Measurements from ENCODE around the gene TLR8.

The TLR8 gene

GRCh38 chrX:12885508-12885907 is 20.9 kb upstream of the TLR8 start:
- H3K4me3 ChIP-seq (replicated peaks; ENCODE audit: low read depth, low read length), result no peak overlapping the region
- no peaks in the 10 kb centered on the region; the same call in 1 of the 2 replicates for H3K27me3 ChIP-seq (replicated peaks; ENCODE audit: control insufficient read depth, insufficient read depth, low read length)
- H3K36me3 ChIP-seq (ENCODE audit: control insufficient read depth, insufficient read depth, low read length), result peaks cover 2% of the 10 kb centered on the region
- no peak for DNase-seq (ENCODE audit: extremely low read depth, insufficient read length)
- TF ChIP-seq, protein P1, sequence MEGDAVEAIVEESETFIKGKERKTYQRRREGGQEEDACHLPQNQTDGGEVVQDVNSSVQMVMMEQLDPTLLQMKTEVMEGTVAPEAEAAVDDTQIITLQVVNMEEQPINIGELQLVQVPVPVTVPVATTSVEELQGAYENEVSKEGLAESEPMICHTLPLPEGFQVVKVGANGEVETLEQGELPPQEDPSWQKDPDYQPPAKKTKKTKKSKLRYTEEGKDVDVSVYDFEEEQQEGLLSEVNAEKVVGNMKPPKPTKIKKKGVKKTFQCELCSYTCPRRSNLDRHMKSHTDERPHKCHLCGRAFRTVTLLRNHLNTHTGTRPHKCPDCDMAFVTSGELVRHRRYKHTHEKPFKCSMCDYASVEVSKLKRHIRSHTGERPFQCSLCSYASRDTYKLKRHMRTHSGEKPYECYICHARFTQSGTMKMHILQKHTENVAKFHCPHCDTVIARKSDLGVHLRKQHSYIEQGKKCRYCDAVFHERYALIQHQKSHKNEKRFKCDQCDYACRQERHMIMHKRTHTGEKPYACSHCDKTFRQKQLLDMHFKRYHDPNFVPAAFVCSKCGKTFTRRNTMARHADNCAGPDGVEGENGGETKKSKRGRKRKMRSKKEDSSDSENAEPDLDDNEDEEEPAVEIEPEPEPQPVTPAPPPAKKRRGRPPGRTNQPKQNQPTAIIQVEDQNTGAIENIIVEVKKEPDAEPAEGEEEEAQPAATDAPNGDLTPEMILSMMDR (IDR thresholded peaks at IDR 0.05; ENCODE audit: insufficient read depth, low read length, poor library complexity, severe bottlenecking), result no peak

DNA sequence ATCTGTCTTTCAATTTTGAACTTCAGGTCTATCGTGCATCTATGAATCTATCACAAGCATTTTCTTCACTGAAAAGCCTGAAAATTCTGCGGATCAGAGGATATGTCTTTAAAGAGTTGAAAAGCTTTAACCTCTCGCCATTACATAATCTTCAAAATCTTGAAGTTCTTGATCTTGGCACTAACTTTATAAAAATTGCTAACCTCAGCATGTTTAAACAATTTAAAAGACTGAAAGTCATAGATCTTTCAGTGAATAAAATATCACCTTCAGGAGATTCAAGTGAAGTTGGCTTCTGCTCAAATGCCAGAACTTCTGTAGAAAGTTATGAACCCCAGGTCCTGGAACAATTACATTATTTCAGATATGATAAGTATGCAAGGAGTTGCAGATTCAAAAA is 19.9 kb upstream of the TLR8 start:
- Histone ChIP-seq H3K36me3 (ENCODE audit: control insufficient read depth, insufficient read depth, low read length) (peaks cover 2% of the 10 kb centered on the region), H3K4me3 (replicated peaks; ENCODE audit: low read depth, low read length) (no peak overlapping the region), H3K27me3 (replicated peaks; ENCODE audit: control insufficient read depth, insufficient read depth, low read length) (no peaks in the 10 kb centered on the region; the same call in 1 of the 2 replicates)
- DNase-seq (ENCODE audit: extremely low read depth, insufficient read length), result no peak
- TF ChIP-seq, protein P1 (IDR thresholded peaks at IDR 0.05; ENCODE audit: insufficient read depth, low read length, poor library complexity, severe bottlenecking), result no peak

DNA sequence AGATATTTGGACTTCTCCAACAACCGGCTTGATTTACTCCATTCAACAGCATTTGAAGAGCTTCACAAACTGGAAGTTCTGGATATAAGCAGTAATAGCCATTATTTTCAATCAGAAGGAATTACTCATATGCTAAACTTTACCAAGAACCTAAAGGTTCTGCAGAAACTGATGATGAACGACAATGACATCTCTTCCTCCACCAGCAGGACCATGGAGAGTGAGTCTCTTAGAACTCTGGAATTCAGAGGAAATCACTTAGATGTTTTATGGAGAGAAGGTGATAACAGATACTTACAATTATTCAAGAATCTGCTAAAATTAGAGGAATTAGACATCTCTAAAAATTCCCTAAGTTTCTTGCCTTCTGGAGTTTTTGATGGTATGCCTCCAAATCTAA is 19.3 kb upstream of the TLR8 start:
- Histone ChIP-seq H3K4me3 (replicated peaks; ENCODE audit: low read depth, low read length) (no peak overlapping the region), H3K36me3 (ENCODE audit: control insufficient read depth, insufficient read depth, low read length) (peaks cover 2% of the 10 kb centered on the region), H3K27me3 (replicated peaks; ENCODE audit: control insufficient read depth, insufficient read depth, low read length) (no peaks in the 10 kb centered on the region; the same call in 1 of the 2 replicates)
- TF ChIP-seq, protein P1 (IDR thresholded peaks at IDR 0.05; ENCODE audit: insufficient read depth, low read length, poor library complexity, severe bottlenecking), result no peak
- DNase-seq (ENCODE audit: extremely low read depth, insufficient read length), result no peak

DNA sequence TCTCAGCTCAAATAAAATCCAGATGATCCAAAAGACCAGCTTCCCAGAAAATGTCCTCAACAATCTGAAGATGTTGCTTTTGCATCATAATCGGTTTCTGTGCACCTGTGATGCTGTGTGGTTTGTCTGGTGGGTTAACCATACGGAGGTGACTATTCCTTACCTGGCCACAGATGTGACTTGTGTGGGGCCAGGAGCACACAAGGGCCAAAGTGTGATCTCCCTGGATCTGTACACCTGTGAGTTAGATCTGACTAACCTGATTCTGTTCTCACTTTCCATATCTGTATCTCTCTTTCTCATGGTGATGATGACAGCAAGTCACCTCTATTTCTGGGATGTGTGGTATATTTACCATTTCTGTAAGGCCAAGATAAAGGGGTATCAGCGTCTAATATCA is 18.7 kb upstream of the TLR8 start:
- H3K27me3 ChIP-seq (replicated peaks; ENCODE audit: control insufficient read depth, insufficient read depth, low read length), result no peaks in the 10 kb centered on the region; the same call in 1 of the 2 replicates
- no peak overlapping the region for H3K4me3 ChIP-seq (replicated peaks; ENCODE audit: low read depth, low read length)
- TF ChIP-seq, protein P1 (IDR thresholded peaks at IDR 0.05; ENCODE audit: insufficient read depth, low read length, poor library complexity, severe bottlenecking), result no peak
- no peak for DNase-seq (ENCODE audit: extremely low read depth, insufficient read length)
- peaks cover 2% of the 10 kb centered on the region for H3K36me3 ChIP-seq (ENCODE audit: control insufficient read depth, insufficient read depth, low read length)

- no peaks in the 10 kb centered on the region for H3K27me3 ChIP-seq (replicated peaks; ENCODE audit: control insufficient read depth, insufficient read depth, low read length)
- no peak overlapping the region for H3K4me3 ChIP-seq (replicated peaks; ENCODE audit: low read depth, low read length)
- peaks cover 2% of the 10 kb centered on the region for H3K36me3 ChIP-seq (ENCODE audit: control insufficient read depth, insufficient read depth, low read length)
- TF ChIP-seq, protein P1 (IDR thresholded peaks at IDR 0.05; ENCODE audit: insufficient read depth, low read length, poor library complexity, severe bottlenecking), result no peak
- peak; percentile 66 for DNase-seq (ENCODE audit: extremely low read depth, insufficient read length)
Observed at GRCh38 chrX:12890467-12890866, 16.0 kb upstream of the TLR8 start.

DNA sequence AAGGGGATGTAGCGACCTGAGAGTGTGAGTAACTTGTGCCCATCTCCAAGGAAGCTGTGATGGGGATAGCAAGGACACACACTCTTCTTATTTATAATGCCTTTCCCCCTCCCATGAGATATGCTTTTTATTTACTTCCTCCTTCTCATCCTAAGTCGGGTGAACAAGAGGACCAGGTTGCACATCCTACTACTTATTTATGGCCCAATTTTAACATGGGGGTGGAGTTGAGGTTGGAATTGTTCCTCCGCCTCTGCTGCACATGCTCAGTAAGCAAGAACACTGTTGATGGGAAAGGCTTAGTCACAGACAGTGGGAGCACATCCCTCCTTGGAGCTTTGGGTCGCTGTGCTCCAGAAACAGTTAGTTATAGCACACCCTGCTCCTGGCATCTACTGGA is 15.2 kb upstream of the TLR8 start:
- Histone ChIP-seq H3K4me3 (replicated peaks; ENCODE audit: low read depth, low read length) (no peak overlapping the region), H3K27me3 (replicated peaks; ENCODE audit: control insufficient read depth, insufficient read depth, low read length) (no peaks in the 10 kb centered on the region)
- TF ChIP-seq, protein P1 (IDR thresholded peaks at IDR 0.05; ENCODE audit: insufficient read depth, low read length, poor library complexity, severe bottlenecking), result no peak

More for the DNA sequence above, 15.2 kb upstream of the TLR8 start:
- H3K36me3 ChIP-seq (ENCODE audit: control insufficient read depth, insufficient read depth, low read length), result no peaks in the 10 kb centered on the region
- DNase-seq (ENCODE audit: extremely low read depth, insufficient read length), result no peak
